IPS-18a (cell line): ENCODE results near the gene FRMD3.
A peak's percentile ranks its signal among the peaks of the same experiment; 100 is the strongest.

Experiments used
- H3K27ac ChIP-seq: one replicate; pipeline ENCODE4 v1.5.1; 2013; ENCODE audit warnings: low read length
- H3K27me3 ChIP-seq: one replicate; pipeline ENCODE4 v1.6.1; 2013; ENCODE audit warnings: mild to moderate bottlenecking, low read length; ENCODE audit not compliant: control insufficient read depth, insufficient read depth
- H3K36me3 ChIP-seq: one replicate; pipeline ENCODE4 v1.6.1; 2013; ENCODE audit warnings: low read depth, low read length; ENCODE audit not compliant: control insufficient read depth
- H3K4me1 ChIP-seq: one replicate; pipeline ENCODE4 v1.6.1; 2013; ENCODE audit warnings: low read depth, low read length; ENCODE audit not compliant: control insufficient read depth
- H3K4me3 ChIP-seq: one replicate; pipeline ENCODE4 v1.5.1; 2013; ENCODE audit warnings: low read length
- H3K9ac ChIP-seq: one replicate; pipeline ENCODE4 v1.6.1; 2013; ENCODE audit warnings: mild to moderate bottlenecking, low read length, moderate library complexity
- H3K9me3 ChIP-seq: one replicate; pipeline ENCODE4 v1.6.1; 2013; ENCODE audit warnings: low read depth, low read length; ENCODE audit not compliant: control insufficient read depth

The FRMD3 gene

DNA sequence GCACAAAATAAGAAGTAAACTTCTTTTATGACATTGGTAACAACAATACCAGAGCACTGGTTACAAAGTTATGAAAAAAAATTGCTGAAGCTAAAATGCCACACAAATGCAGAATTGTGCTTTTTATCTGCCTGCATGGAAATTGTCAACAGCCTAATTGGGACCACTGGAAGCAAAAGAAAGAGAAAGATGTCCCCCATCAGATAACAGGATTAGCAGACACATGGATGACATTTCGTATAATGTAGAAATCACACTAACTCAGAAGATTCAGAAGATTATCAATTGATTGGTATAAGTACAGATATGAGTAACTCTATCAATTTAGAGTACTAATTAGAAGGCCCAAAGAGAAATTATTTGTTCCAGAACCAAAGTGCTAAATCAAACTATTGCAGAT is 19.1 kb upstream of the FRMD3 start:
- no peak overlapping the region for H3K27ac ChIP-seq
- no peaks in the 10 kb centered on the region for H3K9me3 ChIP-seq
- H3K9ac ChIP-seq: no peak overlapping the region
- H3K27me3 ChIP-seq: no peaks in the 10 kb centered on the region
- H3K4me3 ChIP-seq: no peak overlapping the region
- no peaks in the 10 kb centered on the region for H3K4me1 ChIP-seq
- H3K36me3 ChIP-seq: no peaks in the 10 kb centered on the region

DNA sequence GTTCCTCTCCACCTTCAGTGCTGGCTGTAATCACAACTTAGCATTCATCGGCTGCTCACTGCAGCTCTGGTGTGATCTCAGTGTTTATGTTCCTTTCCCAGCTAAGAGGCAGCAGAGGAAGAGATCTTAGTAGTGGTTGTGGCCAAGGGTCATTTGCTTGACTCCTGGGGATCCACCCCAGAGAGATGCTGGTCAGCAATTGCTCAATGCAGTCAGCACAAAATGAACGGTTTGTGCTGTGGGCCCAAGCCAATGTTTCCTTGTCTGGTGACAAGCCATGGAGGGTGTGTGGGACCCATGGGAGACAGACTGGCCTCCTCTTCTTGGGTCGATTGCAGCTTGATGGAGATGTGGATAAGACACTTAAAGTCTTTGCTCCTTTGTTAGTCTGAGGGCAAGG is 16.1 kb upstream of the FRMD3 start:
- Histone ChIP-seq H3K27ac (no peak overlapping the region), H3K4me3 (no peak overlapping the region), H3K9me3 (no peaks in the 10 kb centered on the region), H3K36me3 (no peaks in the 10 kb centered on the region), H3K4me1 (no peaks in the 10 kb centered on the region), H3K9ac (no peak overlapping the region), H3K27me3 (no peaks in the 10 kb centered on the region)

- no peak overlapping the region for H3K4me3 ChIP-seq
- no peaks in the 10 kb centered on the region for H3K9me3 ChIP-seq
- H3K36me3 ChIP-seq: no peaks in the 10 kb centered on the region
- no peak overlapping the region for H3K9ac ChIP-seq
- H3K4me1 ChIP-seq: no peaks in the 10 kb centered on the region
- H3K27me3 ChIP-seq: peaks cover 22% of the 10 kb centered on the region
- no peak overlapping the region for H3K27ac ChIP-seq
Observed at GRCh38 chr9:83544002-83544698, 5.9 kb upstream of the FRMD3 start.

- H3K9ac ChIP-seq: no peak overlapping the region
- H3K27me3 ChIP-seq: peaks cover 53% of the 10 kb centered on the region
- H3K27ac ChIP-seq: no peak overlapping the region
- no peaks in the 10 kb centered on the region for H3K36me3 ChIP-seq
- peak overlapping the region; percentile 69 for H3K4me3 ChIP-seq
- H3K9me3 ChIP-seq: no peaks in the 10 kb centered on the region
- no peaks in the 10 kb centered on the region for H3K4me1 ChIP-seq
Observed at GRCh38 chr9:83538890-83539238, 663 bp upstream of the FRMD3 start.

- H3K9me3 ChIP-seq: no peaks in the 10 kb centered on the region
- no peaks in the 10 kb centered on the region for H3K36me3 ChIP-seq
- H3K4me1 ChIP-seq: no peaks in the 10 kb centered on the region
- H3K27me3 ChIP-seq: peaks cover 53% of the 10 kb centered on the region
- H3K4me3 ChIP-seq: peak overlapping the region; percentile 69
- H3K9ac ChIP-seq: no peak overlapping the region
- H3K27ac ChIP-seq: no peak overlapping the region
Observed at GRCh38 chr9:83537331-83538171, 650 bp downstream of the FRMD3 start.

DNA sequence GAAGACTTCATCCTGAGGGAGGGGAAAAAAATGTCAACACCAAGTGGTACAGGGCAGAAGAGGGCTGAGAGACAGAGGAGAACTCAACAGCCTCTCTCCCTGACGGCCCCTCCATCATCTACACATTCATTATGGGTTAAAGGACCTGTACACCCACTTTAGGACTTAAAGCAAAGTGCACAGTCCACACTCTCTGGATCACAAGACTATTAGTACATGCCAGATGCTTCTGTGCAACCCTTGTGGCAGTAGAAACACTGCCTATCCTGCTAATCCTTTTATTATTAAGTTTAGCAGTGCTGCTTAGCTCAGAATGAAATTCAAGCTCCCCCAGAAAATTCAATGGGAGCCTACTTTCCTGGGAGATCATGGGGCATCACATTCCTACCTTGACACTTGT is 1.9 kb downstream of the FRMD3 start:
- H3K36me3 ChIP-seq: no peaks in the 10 kb centered on the region
- no peaks in the 10 kb centered on the region for H3K9me3 ChIP-seq
- peaks cover 52% of the 10 kb centered on the region for H3K27me3 ChIP-seq

GRCh38 chr9:83535736-83536135 is 2.5 kb downstream of the FRMD3 start:
- Histone ChIP-seq H3K4me1 (no peaks in the 10 kb centered on the region), H3K27ac (no peak overlapping the region), H3K27me3 (peaks cover 46% of the 10 kb centered on the region)

More for the DNA sequence above, 1.9 kb downstream of the FRMD3 start:
- Histone ChIP-seq H3K4me1 (no peaks in the 10 kb centered on the region), H3K27ac (no peak overlapping the region), H3K9ac (no peak overlapping the region), H3K4me3 (no peak overlapping the region)

GRCh38 chr9:83533296-83533695 is 4.9 kb downstream of the FRMD3 start:
- Histone ChIP-seq H3K9ac (no peak overlapping the region), H3K9me3 (peaks cover 7% of the 10 kb centered on the region), H3K36me3 (no peaks in the 10 kb centered on the region), H3K27me3 (peaks cover 24% of the 10 kb centered on the region), H3K4me3 (no peak overlapping the region), H3K27ac (no peak overlapping the region), H3K4me1 (no peaks in the 10 kb centered on the region)

More at GRCh38 chr9:83535736-83536135, 2.5 kb downstream of the FRMD3 start:
- Histone ChIP-seq H3K9ac (no peak overlapping the region), H3K9me3 (no peaks in the 10 kb centered on the region), H3K4me3 (no peak overlapping the region), H3K36me3 (no peaks in the 10 kb centered on the region)

DNA sequence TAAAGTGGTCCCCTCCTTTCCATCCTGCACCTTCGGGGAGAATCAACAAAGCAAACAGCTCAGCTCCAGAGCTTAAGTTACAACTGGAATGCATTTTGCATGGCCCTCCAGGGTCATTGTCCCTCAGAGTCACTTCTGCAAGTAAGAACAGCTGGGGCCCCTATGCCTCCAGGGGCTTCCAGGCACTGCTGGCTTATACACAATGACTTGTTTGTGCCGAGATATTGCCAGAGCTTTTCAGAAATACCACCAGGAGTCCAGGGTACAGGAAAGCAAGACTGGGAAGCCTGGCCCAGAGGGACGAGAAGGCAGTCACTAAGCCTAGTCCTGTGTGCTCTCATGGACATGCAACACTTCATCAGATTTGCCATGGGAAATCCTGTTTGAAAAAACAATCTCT is 11.3 kb downstream of the FRMD3 start:
- H3K27ac ChIP-seq: no peak overlapping the region
- no peak overlapping the region for H3K4me3 ChIP-seq
- H3K9ac ChIP-seq: no peak overlapping the region
- H3K4me1 ChIP-seq: peaks cover 13% of the 10 kb centered on the region
- no peaks in the 10 kb centered on the region for H3K36me3 ChIP-seq
- H3K27me3 ChIP-seq: no peaks in the 10 kb centered on the region
- peaks cover 7% of the 10 kb centered on the region for H3K9me3 ChIP-seq

DNA sequence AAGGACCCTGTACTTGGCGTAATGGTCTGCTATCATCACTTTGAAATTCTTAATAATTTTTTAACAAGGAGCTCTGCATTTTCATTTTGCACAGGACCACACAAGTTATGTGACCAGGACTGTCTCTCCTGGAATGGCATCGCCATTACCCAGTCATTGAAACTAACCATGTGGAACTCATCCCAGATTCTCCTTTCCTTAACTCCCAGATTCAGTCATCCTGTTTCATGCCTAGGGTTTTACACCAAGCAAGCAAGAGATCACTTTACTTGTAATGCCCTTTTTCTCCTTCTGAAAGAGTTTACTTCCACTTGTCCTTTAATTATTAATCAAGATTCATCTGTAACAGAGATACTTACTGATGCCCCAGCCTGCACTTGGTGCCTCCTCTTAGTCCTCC is 12.0 kb downstream of the FRMD3 start:
- Histone ChIP-seq H3K9me3 (peaks cover 7% of the 10 kb centered on the region), H3K4me3 (no peak overlapping the region), H3K9ac (no peak overlapping the region), H3K4me1 (peaks cover 13% of the 10 kb centered on the region), H3K36me3 (no peaks in the 10 kb centered on the region), H3K27ac (no peak overlapping the region), H3K27me3 (no peaks in the 10 kb centered on the region)

DNA sequence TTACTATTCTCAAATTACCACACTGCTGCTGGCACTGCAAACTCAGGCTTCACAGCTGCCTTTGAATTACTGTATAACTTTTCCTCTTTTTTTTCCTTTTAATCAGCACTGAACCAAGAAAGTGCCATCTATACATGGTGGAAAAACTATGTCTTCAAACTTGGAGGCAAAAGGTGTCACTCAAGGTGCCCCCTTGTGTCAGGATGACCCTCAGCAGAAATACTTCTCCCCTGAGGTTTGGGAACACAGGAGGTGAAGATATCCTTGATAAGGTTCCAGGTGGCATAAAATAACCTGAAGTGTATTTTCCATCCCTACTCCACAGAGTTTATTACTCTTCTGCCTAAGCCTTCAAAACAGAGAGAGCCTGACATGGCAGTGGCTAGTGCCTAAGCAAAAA is 14.5 kb downstream of the FRMD3 start:
- Histone ChIP-seq H3K9me3 (no peaks in the 10 kb centered on the region), H3K4me1 (peaks cover 13% of the 10 kb centered on the region), H3K36me3 (no peaks in the 10 kb centered on the region), H3K27ac (no peak overlapping the region), H3K4me3 (no peak overlapping the region), H3K9ac (no peak overlapping the region), H3K27me3 (no peaks in the 10 kb centered on the region)

- H3K9me3 ChIP-seq: no peaks in the 10 kb centered on the region
- H3K4me3 ChIP-seq: no peak overlapping the region
- no peaks in the 10 kb centered on the region for H3K36me3 ChIP-seq
- H3K9ac ChIP-seq: no peak overlapping the region
- H3K4me1 ChIP-seq: peaks cover under 1% of the 10 kb centered on the region
- H3K27ac ChIP-seq: no peak overlapping the region
- H3K27me3 ChIP-seq: no peaks in the 10 kb centered on the region
Observed at GRCh38 chr9:83521411-83521810, 16.8 kb downstream of the FRMD3 start.
